Measurements from ENCODE around the gene GALNTL6. TPM values are rescaled to one million over a fixed set of nuclear protein-coding genes. Genes with fewer than 3 reads are reported as not detected.

The GALNTL6 gene
- total RNA-seq, 1 donor from 2014 or later = 1.7 TPM

GRCh38 chr4:171876636-171877035 is 63.4 kb downstream of the GALNTL6 start:
- Mint-ChIP-seq H3K9me3 (no peaks in the 10 kb centered on the region), H3K4me3 (no peak overlapping the region), H3K27ac (no peak overlapping the region), H3K36me3 (no peaks in the 10 kb centered on the region), H3K4me1 (ENCODE audit: unreplicated experiment) (peaks cover 3% of the 10 kb centered on the region), H3K27me3 (no peaks in the 10 kb centered on the region)
- no peak for TF ChIP-seq CTCF (conservative IDR thresholded peaks at IDR 0.05)
- no peak for DNase-seq (ENCODE audit: extremely low spot score, unreplicated experiment)

GRCh38 chr4:171880136-171880535 is 66.9 kb downstream of the GALNTL6 start:
- no peaks in the 10 kb centered on the region for H3K36me3 Mint-ChIP-seq
- no peak for DNase-seq (ENCODE audit: extremely low spot score, unreplicated experiment)
- H3K9me3 Mint-ChIP-seq = no peaks in the 10 kb centered on the region
- no peaks in the 10 kb centered on the region for H3K27me3 Mint-ChIP-seq
- TF ChIP-seq CTCF (conservative IDR thresholded peaks at IDR 0.05) = no peak
- H3K27ac Mint-ChIP-seq = no peak overlapping the region
- H3K4me3 Mint-ChIP-seq = no peak overlapping the region
- peaks cover 3% of the 10 kb centered on the region for H3K4me1 Mint-ChIP-seq (ENCODE audit: unreplicated experiment)

GRCh38 chr4:171889681-171890080 is 76.5 kb downstream of the GALNTL6 start:
- no peaks in the 10 kb centered on the region for H3K4me1 Mint-ChIP-seq (ENCODE audit: unreplicated experiment)
- no peaks in the 10 kb centered on the region for H3K9me3 Mint-ChIP-seq
- H3K27ac Mint-ChIP-seq = no peak overlapping the region
- H3K36me3 Mint-ChIP-seq = no peaks in the 10 kb centered on the region
- DNase-seq (ENCODE audit: extremely low spot score, unreplicated experiment) = no peak
- TF ChIP-seq CTCF (conservative IDR thresholded peaks at IDR 0.05) = no peak
- H3K27me3 Mint-ChIP-seq = no peaks in the 10 kb centered on the region
- H3K4me3 Mint-ChIP-seq = no peak overlapping the region

- H3K9me3 Mint-ChIP-seq = no peaks in the 10 kb centered on the region
- no peak overlapping the region for H3K4me3 Mint-ChIP-seq
- DNase-seq (ENCODE audit: extremely low spot score, unreplicated experiment) = no peak
- H3K27me3 Mint-ChIP-seq = no peaks in the 10 kb centered on the region
- H3K27ac Mint-ChIP-seq = no peak overlapping the region
- no peaks in the 10 kb centered on the region for H3K4me1 Mint-ChIP-seq (ENCODE audit: unreplicated experiment)
- no peaks in the 10 kb centered on the region for H3K36me3 Mint-ChIP-seq
- TF ChIP-seq CTCF (conservative IDR thresholded peaks at IDR 0.05) = no peak
Measured at GRCh38 chr4:171891038-171891437, 77.8 kb downstream of the GALNTL6 start.

- H3K4me3 Mint-ChIP-seq = no peak overlapping the region
- H3K27me3 Mint-ChIP-seq = no peaks in the 10 kb centered on the region
- no peak for TF ChIP-seq CTCF (conservative IDR thresholded peaks at IDR 0.05)
- H3K36me3 Mint-ChIP-seq = no peaks in the 10 kb centered on the region
- H3K9me3 Mint-ChIP-seq = no peaks in the 10 kb centered on the region
- no peak overlapping the region for H3K27ac Mint-ChIP-seq
- no peak for DNase-seq (ENCODE audit: extremely low spot score, unreplicated experiment)
- no peaks in the 10 kb centered on the region for H3K4me1 Mint-ChIP-seq (ENCODE audit: unreplicated experiment)
Measured at GRCh38 chr4:171896426-171896825, 83.2 kb downstream of the GALNTL6 start.

GRCh38 chr4:171919314-171919713 is 106.1 kb downstream of the GALNTL6 start:
- no peak overlapping the region for H3K27ac Mint-ChIP-seq
- H3K4me3 Mint-ChIP-seq = no peak overlapping the region
- DNase-seq (ENCODE audit: extremely low spot score, unreplicated experiment) = no peak
- no peaks in the 10 kb centered on the region for H3K9me3 Mint-ChIP-seq
- H3K36me3 Mint-ChIP-seq = no peaks in the 10 kb centered on the region
- no peak for TF ChIP-seq CTCF (conservative IDR thresholded peaks at IDR 0.05)
- no peaks in the 10 kb centered on the region for H3K27me3 Mint-ChIP-seq
- no peaks in the 10 kb centered on the region for H3K4me1 Mint-ChIP-seq (ENCODE audit: unreplicated experiment)
